Activated CD4-positive, alpha-beta T cell treated with anti-CD3 and anti-CD28 coated beads for 4 hours (primary cell): Measurements from ENCODE around the gene TELO2.

Source experiments
- DNase-seq, 2 donors: peaks; one replicate each; pipeline ENCODE4 v3.0.0-alpha.2; 2020

TELO2 gene

DNA sequence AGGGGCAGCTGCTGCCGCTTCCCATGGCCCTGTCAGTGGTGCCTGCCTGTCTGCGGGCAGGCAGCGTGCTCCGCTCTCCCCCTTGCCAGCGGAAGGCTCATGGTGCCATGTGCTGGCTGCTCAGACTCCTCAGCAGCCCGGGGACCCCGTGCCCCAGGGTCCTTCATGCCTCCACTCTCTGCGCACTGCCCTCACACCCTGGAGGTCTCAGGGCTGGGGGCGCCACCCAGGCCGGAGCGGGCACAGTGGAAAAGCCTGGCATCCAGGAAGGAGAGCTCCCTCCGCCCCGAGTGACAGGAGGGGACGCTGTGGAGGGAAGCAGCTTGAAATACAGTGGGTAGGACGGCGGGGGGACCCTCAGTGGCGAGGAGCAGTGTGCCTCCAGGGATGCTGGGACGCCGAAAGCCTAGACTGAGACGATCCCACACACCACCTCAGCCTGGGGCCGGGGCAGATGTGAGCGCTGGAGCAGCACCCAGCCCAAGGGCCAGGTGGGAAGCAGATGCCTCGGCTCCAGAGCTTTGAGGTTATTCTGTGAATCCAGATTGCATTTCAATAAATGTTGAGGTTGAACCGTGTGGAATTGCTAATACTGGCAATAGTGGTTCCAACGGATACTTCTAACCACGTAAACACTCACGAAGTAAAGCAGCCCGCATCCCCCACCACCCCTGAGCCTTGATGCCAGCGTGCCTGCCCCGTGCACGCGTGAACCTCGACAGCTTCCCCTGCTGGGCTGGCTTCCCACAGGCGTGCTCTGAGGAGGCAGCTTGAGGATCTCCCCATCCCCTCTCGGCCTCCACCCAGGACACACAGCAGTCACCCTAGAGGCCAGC, 46.8 kb downstream of the TELO2 start:
- no peak for DNase-seq

DNA sequence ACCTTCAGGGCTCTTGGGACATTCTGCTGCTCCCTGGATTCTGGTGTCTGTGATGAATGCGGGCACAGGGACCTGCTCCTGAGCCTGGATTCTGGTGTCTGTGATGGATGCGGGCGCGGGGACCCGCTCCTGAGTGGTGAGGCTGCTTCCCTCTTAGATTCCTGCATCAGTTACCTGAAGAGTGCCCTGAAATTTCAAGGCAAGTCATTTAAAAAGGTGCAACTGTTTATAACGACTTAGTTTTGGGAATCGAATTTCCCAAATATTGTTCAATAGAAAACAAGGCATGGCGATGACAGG, 47.3 kb downstream of the TELO2 start:
- DNase-seq = no peak

- no peak for DNase-seq
These were observed 48.4 kb downstream of the TELO2 start for GRCh38 chr16:1541293-1542165.

DNA sequence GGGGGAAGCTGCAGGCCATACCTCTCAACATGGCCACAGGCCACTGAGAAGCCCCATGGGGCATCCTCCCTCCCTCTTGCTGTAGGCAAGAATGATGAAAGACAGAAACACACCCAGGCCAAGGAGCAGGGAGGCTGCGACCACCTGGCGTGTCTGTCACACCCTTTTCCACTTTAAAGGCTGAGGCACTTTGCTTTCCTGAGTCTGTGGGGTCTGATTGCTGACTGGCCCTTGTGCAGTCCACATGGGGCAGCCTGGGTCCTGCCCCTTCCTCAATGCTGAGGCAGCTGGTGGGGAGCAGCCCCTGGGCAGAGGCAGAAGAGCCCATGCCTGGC, 49.0 kb downstream of the TELO2 start:
- DNase-seq = no peak

- no peak for DNase-seq
These were observed 49.4 kb downstream of the TELO2 start for GRCh38 chr16:1542533-1542932.

- DNase-seq = peak; percentile 58 to 65
These were observed 50.1 kb downstream of the TELO2 start for GRCh38 chr16:1543085-1543896.

DNA sequence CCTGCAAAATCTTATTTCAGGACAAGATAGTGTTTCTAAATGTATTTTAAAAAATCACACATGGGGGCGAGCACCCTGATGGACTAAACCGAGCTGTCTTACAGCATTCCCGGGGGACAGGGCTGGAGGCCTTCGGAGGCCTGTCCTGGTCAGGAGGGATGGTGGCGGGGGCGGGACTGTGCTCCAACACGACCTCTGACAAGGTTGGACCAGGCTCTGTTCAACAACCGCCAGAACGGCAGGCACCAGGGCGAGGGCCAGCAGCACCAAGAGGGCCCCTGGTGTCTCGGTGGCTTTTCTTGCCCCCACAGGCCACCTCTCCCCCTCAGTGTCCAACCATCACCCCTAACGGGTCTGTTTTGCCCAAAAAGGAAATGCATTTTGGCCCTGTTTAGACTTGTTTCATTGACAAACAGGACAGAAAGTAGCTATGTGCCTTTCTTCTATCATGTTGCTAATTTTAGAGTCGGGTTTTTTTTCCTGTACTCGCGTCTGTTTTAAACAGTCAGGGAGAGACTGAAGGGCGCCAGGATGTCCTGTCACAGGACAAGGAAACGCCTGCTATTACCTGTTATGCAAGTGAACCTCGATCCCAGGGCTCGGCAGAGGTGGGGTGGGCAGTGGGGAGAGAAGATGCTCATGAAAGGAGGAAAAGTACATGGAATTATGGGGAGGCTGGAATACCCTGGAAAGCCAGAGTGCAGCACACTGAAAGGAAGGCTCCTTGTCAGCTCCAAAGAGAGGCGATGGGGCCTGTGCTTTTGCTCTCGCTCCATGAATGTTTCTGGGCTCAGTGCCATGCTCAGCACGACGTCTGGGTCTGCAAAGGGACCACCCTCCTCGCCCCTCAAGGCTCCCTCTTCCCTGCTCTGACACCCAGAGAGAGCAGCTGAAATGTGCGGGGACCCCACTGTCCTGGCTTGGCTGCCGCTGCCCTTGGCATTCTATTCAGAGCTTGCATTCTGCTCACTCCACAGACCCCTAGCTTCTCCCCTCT, 52.2 kb downstream of the TELO2 start:
- no peak for DNase-seq

GRCh38 chr16:1546430-1546829, 53.3 kb downstream of the TELO2 start:
- no peak for DNase-seq

DNA sequence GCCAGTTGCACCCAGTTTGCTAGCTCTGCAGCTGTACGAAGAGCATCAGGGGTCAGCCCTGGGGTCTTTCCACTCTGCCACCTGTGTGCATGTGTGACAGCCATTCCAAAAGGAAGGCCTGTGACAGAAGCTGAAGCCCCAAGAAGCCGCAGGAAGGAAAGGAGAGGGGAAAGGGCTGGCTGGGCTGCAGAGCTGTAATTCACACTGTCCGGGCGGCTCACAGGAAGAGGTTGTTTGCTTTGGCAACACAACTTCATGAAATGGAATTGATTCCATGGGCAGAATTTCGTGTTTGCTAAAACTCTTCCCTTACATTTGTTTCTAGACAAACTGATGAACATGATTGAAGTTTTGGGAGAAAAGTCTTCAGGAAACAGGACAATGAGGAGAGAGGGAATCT, 55.1 kb downstream of the TELO2 start:
- no peak for DNase-seq

DNA sequence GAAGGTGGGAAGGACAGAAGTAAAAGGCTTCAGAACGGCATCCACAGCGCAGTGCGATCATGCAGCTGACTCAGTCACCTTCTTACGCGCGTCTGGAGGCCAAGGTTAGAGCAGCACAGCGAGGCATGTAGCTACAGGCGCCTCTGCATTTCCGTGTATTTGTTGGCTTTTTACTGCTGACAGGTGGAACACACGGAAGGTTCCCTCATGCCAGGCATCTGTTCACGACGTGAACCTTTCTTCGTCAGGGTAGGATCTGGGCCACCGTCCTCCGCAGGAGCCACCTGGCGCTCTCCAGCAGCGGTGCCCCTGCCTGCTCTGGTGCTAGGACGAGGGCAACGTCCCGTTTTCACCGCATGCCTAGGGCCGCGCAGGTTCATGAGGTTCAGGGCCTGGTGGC, 55.6 kb downstream of the TELO2 start:
- DNase-seq = no peak

DNA sequence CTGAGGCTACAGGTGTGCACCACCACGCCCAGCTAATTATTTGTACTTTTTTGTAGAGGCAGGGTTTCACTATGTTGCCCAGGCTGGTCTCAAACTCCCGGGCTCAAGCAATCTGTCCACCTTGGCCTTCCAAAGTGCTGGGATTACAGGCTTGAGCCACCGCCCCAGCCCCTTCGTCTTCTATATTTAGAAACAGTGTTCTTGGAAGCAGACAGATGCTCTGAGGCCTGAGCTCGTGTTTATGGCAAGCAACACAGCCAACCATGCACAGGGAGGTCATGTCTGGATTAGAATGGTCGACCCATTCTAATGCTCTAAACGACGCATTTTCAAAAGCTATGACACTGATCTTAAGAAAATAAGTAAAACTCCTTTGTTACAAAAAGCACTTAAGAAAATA, 56.9 kb downstream of the TELO2 start:
- no peak for DNase-seq

DNA sequence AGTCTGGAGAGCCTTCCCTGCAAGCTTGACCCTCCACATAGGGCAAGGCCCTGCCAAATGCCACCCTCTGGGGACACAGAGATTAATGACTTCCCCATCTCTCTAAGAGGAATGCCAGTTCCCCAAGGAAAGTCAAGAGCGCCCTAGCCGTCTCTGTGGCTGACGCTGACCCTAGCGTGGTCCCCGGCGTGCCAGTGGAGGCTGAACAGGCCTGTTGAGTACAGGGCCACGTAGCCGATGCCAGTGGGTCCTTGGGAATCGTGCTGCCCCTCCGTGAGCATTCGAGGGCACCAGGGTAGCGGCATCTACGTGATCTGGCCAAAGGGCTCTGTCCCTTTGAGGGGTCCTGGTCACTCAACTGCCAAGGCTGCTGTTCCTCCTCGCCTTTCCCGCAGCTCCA, 57.5 kb downstream of the TELO2 start:
- no peak for DNase-seq

DNA sequence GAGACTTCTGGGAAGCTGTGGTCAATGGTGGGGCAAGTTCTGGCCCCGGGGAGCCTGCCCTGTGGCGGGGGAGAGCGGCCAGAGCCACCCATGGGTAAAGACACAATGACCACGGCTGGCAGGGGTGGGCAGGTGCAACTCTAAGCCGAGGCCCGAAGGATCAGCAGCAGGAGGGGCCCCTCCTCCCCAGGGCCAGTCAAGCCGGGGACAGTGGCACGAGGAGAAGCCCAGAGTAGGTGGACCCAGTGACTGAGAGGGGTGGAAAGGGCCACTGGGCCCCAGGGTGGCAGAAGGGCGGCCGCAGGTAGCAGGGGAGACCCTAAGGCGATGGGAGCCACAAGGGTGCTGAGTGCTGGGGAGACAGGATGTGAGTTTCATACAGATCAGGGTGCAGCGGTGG, 58.0 kb downstream of the TELO2 start:
- no peak for DNase-seq

- DNase-seq = no peak
These were observed 59.0 kb downstream of the TELO2 start for GRCh38 chr16:1552129-1552528.

- DNase-seq = no peak
These were observed 61.0 kb downstream of the TELO2 start for GRCh38 chr16:1553946-1554825.

DNA sequence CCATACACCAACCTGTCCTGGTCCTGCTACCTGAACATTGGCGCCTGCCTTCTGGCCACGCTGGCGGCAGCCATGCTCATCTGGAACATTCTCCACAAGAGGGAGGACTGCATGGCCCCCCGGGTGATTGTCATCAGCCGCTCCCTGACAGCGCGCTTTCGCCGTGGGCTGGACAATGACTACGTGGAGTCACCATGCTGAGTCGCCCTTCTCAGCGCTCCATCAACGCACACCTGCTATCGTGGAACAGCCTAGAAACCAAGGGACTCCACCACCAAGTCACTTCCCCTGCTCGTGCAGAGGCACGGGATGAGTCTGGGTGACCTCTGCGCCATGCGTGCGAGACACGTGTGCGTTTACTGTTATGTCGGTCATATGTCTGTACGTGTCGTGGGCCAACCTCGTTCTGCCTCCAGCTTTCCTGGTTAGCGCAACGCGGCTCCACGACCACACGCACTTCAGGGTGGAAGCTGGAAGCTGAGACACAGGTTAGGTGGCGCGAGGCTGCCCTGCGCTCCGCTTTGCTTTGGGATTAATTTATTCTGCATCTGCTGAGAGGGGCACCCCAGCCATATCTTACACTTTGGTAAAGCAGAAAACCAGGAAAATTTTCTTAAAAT, 61.8 kb downstream of the TELO2 start:
- DNase-seq = no peak

- DNase-seq = no peak
These were observed 63.1 kb downstream of the TELO2 start for GRCh38 chr16:1556254-1556653.

DNA sequence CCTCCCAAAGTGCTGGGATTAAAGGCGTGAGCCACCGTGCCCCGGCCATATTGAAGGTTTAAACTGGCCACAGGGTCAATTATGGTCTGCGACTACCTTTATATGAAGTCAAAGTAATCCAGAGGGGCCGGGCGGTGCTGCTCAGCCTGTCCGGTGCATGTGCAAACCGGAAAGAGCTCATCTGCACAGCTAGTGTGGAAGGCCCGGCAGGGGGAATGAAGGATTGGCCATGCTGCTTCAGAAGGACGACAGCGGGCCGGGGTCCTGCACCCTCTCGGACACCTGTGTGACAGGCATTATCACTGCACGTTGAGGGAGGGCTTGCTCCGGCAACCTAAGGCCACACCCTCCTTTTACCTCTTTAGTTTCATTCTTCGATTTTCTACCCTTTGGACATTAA, 63.9 kb downstream of the TELO2 start:
- no peak for DNase-seq

DNA sequence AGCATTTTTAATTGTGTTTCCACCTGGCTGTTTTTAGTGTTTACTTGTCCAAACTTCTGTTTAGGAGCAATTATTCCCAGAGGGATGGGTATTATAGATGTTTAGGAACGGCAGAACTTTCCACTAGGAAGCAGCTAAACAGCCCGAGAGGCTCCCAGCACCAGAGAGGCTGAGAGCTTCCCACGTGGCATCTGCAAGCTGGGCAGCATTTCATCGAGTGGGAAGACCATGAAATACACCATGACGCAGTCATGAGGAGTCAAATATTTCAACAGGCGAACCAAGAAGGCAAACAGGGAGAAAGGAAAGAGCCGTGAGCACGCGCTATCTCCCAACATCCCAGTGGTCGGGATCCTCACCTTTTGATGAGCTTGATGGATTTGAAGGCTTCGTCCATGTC, 64.4 kb downstream of the TELO2 start:
- DNase-seq = no peak

- peak; percentile 22 to 28 for DNase-seq
These were observed 66.4 kb downstream of the TELO2 start for GRCh38 chr16:1559446-1559975.
